Head of caudate nucleus (tissue), 42 donors: ENCODE data around the gene TWSG1.
A peak's percentile ranks its signal among the peaks of the same experiment; 100 is the strongest.
"Not testable (repeated sequence)": the region's sequence is repeated elsewhere in the genome, so short reads cannot be mapped to it uniquely, and the experiment has no call there.

ENCODE experiments used
- DNase-seq, 42 donors: peaks; one replicate each; pipeline versions ENCODE4 v3.0.0 to v3.0.0-alpha.2; 2020 to 2021; ENCODE audit warnings: mixed read lengths in 7 of 42
- intact Hi-C: fragments of 100-400 bp; cut with DNase I; formaldehyde crosslinking; loops from one replicate; pipeline ENCODE4 v1.15.0; 2022

TWSG1 gene

GRCh38 chr18:9417073-9417851 lies 82.7 kb downstream of the TWSG1 start:
- intact Hi-C loops: no loop called here
- DNase-seq: peak in 9 of 42 donors; percentile 13 to 60 (median 33)

- DNase-seq: no peak
- intact Hi-C loops: no loop called here
Observed at GRCh38 chr18:9418047-9418690, 83.6 kb downstream of the TWSG1 start.

- intact Hi-C loops: no loop called here
Observed at GRCh38 chr18:9419956-9420631, 85.5 kb downstream of the TWSG1 start.

GRCh38 chr18:9421096-9421900 lies 86.7 kb downstream of the TWSG1 start:
- intact Hi-C loops: no loop called here
- no peak for DNase-seq

More at GRCh38 chr18:9419956-9420631, 85.5 kb downstream of the TWSG1 start:
- no peak for DNase-seq

GRCh38 chr18:9421901-9422327 lies 87.3 kb downstream of the TWSG1 start:
- no peak for DNase-seq
- intact Hi-C loops: no loop called here

GRCh38 chr18:9422816-9423519 lies 88.4 kb downstream of the TWSG1 start:
- peak in 40 of 42 donors; percentile 27 to 83 (median 64) for DNase-seq
- intact Hi-C loops: no loop called here

- intact Hi-C loops, DNase-seq: not testable (repeated sequence)
Observed at GRCh38 chr18:9423648-9424047, 89.1 kb downstream of the TWSG1 start.

GRCh38 chr18:9424235-9424634 lies 89.7 kb downstream of the TWSG1 start:
- intact Hi-C loops, DNase-seq: not testable (repeated sequence)

- intact Hi-C loops: no loop called here
- DNase-seq: peak in 1 of 42 donors; percentile 36
Observed at GRCh38 chr18:9426753-9427152, 92.2 kb downstream of the TWSG1 start.

GRCh38 chr18:9428301-9428706 lies 93.7 kb downstream of the TWSG1 start:
- peak in 1 of 42 donors; percentile 21 for DNase-seq
- intact Hi-C loops: no loop called here

GRCh38 chr18:9428862-9429661 lies 94.5 kb downstream of the TWSG1 start:
- peak in 1 of 42 donors; percentile 5 for DNase-seq
- intact Hi-C loops: no loop called here

- intact Hi-C loops: no loop called here
- DNase-seq: peak in 1 of 42 donors; percentile 31
Observed at GRCh38 chr18:9429662-9429993, 95.1 kb downstream of the TWSG1 start.

GRCh38 chr18:9430315-9430714 lies 95.7 kb downstream of the TWSG1 start:
- intact Hi-C loops: not testable (repeated sequence)

GRCh38 chr18:9431296-9431695 lies 96.7 kb downstream of the TWSG1 start:
- intact Hi-C loops: no loop called here
- no peak for DNase-seq

More at GRCh38 chr18:9430315-9430714, 95.7 kb downstream of the TWSG1 start:
- peak in 1 of 42 donors; percentile 3 for DNase-seq

GRCh38 chr18:9433122-9433521 lies 98.5 kb downstream of the TWSG1 start:
- intact Hi-C loops, DNase-seq: not testable (repeated sequence)

GRCh38 chr18:9433671-9434121 lies 99.1 kb downstream of the TWSG1 start:
- intact Hi-C loops: no loop called here
- no peak for DNase-seq

- intact Hi-C loops: no loop called here
- no peak for DNase-seq
Observed at GRCh38 chr18:9434122-9434701, 99.6 kb downstream of the TWSG1 start.
